GM19240 (cell line): ENCODE results near the gene GLYR1.

ENCODE experiments used
- DNase-seq: peaks from one replicate; pipeline ENCODE4 v3.0.0; 2011; ENCODE audit warnings: low spot score; ENCODE audit not compliant: insufficient read length

The GLYR1 gene

DNA sequence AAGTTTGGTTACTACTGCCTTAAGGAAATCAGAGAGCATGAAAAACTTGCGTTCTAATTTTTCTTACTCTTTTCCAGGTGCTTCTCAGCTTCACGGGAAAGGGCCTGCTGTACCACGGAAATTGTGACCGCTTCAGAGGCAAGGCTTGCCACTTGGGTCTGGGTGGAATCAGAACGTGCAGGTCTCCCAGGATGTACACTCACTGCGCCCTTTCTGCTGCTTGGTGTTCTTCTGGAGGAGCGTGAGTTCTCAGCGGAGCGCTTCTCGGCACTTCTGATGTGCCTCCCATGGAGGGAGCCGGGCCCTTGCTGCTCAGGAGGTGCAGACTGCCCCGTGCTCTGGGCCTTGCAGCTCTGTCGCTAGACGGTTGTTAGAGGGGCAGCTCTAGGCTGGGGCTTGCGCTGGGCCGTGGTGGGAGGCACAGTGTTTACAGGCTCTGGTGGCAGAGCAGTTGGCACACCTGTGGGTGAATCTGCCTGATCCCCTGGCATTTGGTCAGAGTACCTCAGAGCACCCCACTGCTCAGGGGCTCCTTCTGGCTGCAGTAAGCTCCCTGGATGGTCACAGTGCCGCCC, 33.0 kb upstream of the GLYR1 start:
- no peak for DNase-seq

DNA sequence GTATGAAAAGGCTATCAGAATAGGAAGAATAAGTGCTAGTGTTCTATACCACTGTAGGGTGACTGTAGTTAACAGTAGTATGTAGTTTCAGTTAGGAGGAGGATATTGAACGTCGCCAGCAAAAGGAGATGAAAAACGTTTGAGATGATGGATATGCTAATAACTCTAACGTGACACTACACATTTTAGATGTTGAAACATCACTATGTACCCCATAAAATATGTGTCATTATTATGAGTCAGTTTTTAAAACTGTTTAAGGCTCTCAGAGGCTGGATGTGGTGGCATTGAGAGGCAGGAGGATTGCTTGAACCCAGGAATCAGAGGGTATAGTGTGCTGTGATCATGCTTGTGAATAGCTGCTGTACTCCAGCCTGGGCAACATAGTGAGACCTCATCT, 32.0 kb upstream of the GLYR1 start:
- DNase-seq = no peak

GRCh38 chr16:4877380-4877685, 30.2 kb upstream of the GLYR1 start:
- no peak for DNase-seq

GRCh38 chr16:4876646-4877379, 29.7 kb upstream of the GLYR1 start:
- no peak for DNase-seq

DNA sequence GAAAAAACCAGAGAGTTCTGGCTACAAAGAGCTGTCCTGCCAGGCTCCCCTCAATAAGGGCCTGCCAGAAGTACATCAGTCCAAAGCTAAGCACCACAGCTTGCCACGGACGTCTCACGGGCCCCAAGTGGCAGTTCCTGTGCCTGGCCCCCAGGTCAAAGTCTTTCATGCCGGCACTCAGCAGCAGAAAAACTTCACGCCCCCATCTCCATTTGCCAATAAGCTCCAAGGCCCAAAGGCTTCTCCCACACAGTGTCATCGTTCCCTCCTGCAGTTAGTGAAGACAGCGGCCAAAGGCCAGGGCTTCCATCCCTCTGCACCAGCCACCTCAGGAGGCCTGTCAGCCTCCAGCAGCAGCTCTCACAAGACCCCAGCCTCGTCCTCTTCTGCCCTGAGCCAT, 27.6 kb upstream of the GLYR1 start:
- DNase-seq = no peak

- DNase-seq = no peak
Observed at GRCh38 chr16:4873091-4873490, 26.0 kb upstream of the GLYR1 start.

- DNase-seq = no peak
Observed at GRCh38 chr16:4871071-4871470, 24.0 kb upstream of the GLYR1 start.

DNA sequence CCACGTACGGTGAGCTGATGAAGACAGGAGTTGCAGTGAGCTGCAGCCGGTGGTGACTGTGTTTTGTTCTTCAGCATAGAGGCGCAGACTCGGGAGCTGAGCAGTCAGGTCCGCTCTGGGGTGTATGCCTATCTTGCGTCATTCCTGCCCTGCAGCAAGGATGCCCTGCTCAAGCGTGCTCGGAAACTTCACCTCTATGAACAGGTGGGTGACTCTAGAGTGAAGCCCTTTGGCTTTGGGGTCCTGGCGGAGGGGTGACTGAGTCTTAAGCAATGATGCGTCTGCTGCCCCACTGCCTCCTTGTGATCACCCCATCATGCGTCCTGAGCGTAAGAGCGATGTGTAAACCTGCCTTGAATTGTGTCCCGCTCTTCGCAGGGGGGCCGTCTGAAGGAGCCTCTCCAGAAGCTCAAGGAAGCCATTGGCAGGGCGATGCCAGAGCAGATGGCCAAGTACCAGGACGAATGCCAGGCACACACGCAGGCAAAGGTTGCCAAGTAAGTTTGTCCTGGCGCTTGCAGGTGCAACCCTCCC, 23.1 kb upstream of the GLYR1 start:
- no peak for DNase-seq

DNA sequence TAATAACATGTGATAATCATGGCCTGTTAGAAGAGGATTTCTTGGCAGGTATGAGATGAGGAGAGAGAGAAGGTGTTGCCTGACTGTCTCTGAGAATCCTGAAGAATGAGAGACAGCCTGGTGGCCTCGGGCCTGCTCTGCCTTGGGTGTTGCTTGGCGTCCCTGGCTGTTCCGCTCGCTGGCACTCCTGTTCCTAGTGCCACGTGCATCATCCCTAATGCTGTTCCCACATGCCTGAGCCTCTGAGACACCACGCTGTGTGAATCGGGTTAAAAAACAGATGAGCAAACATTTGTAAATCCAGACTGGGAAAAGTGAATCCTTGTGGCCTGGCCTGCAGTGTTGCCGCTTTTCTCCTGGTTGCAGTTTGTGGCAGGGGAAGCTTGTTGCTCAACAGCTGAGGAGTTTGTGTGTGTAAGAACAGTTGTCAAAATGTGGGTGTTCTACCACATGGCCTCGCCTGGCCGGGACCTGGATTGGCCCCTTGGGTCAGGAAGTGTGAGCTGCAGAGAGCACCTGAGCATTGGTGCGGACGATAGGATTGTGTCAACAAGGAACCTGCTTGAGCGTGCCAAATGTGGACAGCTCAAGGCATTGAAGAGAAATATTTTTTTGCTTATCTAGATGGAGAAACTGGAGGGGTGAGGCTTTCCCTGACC, 22.2 kb upstream of the GLYR1 start:
- DNase-seq = no peak

- DNase-seq = no peak
Observed at GRCh38 chr16:4868535-4868934, 21.4 kb upstream of the GLYR1 start.

GRCh38 chr16:4868026-4868425, 20.9 kb upstream of the GLYR1 start:
- no peak for DNase-seq

DNA sequence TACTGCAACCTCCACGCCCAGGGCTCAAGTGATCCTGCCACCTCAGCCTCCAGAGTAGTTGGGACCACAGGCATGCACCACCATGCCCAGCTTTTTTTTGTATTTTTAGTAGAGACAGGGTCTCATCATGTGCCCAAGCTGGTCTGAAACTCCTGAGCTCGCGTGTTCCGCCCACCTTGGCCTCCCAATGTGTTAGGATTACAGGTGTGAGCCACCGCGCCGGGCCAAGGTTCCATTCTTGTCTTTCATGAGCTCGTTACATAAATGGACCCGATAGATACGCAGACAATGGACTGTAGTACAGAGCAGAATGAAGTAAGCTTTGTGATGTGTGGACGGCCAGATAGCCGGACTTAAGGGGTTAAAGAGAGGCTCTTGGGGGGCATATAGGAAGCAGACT, 19.5 kb upstream of the GLYR1 start:
- DNase-seq = no peak

DNA sequence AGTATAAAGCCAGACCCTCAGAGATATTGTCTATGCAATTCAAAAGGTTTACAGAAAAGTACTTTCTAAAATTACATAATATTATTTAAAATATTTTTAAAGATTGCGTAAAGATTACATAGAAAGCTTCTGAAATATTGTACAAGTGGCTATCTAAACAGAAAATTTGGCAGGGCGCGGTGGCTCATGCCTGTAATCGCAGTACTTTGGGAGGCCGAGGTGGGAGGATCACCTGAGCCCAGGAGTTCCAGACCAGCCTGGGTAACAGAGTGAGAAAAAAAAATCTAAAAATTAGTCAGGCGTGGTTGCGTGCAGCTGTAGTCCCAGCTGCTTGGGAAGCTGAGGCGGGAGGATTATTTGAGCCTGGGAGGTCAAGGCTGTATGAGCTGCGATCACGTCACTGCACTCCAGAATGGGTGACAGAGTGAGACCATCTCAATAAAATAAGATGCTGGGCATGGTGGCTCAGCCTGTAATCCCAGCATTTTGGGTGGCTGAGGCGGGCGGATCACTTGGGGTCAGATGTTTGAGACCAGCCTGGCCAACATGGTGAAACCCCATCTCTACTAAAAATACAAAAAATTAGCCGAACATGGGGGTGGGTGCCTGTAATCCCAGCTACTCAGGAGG, 18.3 kb upstream of the GLYR1 start:
- no peak for DNase-seq

DNA sequence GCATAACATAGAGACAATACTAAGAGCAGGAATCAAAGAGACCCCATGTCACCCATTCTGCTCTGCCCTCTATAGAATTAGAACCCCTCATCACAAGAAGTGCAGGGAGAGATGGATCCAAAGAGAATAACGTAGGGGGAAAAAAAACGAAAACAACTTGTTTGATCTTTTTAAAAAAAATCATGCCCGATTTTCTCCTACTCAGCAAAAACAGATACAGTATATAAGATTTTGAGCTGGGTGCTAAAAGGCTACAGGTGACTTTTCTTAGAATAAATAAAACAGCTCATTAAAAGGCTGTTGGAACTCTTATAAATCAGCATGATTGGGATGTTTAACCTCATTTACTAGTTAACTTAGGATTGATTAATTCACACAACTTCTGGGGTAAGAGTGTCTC, 17.6 kb upstream of the GLYR1 start:
- no peak for DNase-seq

- no peak for DNase-seq
Observed at GRCh38 chr16:4862639-4863038, 15.6 kb upstream of the GLYR1 start.

DNA sequence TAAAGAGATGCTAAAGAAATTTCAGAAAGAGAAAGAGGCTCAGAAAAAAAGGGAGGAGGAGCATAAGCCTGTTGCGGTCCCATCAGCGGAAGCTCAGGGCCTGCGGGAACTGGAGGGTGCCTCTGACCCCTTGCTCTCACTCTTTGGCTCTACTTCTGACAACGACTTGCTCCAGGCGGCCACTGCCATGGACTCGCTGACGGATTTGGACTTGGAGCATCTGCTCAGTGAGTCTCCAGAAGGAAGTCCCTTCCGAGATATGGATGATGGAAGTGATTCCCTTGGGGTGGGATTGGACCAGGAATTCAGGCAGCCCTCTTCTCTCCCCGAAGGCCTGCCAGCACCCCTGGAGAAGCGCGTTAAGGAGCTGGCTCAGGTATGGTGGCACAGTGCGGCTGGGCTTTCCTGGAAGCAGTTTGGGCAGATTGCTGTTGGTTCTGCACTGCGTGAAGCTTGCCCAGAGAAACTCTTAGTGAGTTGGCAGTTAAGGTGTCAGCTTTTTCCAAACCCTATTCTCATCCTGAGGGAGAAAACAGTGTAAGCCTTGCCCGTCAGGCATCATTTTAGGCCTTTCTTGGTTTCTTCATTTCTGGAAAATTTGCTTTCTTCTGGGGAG, 13.7 kb upstream of the GLYR1 start:
- DNase-seq = no peak

DNA sequence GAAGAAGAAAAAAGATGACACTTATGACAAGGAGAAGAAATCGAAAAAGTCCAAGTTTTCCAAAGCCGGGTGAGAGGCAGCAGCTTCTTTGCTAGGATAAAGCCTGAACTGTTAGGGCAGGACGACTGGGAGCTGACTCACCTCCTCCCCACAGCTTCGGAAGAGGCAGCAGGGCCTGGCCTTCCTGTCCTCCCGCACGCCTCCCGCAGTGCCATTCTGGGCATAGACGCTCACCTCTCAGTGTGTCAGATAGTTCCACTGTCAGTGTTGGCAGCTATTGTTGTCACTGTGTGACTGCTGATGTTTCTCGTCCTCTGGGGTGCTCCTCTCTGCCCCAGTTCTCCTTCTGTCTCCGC, 12.8 kb upstream of the GLYR1 start:
- no peak for DNase-seq

DNA sequence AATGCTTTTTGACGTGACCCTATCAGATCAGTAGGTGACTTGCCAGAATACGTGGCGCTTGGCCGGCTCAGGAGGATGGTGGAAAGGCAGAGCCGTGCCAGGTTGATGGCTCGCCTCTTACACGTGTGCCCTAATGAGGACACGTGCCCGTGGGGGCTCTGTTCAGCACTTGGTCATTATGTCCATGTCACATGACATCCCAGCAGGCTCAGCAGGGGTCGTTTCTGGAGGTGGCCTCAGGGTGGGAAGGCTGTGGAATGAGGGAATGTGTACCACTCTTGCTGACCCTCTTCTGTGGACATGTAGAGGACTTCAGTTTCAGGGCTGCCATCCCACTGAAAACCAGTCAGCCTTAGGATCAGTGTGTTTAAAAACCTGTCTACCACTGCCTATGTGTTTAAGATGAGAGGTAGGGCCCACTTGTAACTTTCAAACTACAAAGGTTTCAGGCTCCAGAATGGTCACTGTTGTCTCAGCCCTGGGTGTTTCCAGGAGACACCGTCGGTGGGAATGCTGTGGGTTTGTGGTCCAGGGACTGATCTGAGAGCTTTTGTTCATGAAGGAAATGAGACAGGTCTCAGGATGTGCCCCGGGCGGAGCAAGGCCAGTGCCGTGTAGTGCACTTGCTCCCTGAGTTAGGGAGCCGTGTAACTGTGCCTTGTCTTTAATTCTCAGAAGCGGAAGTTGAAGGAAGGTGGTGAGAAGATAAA, 12.3 kb upstream of the GLYR1 start:
- no peak for DNase-seq

DNA sequence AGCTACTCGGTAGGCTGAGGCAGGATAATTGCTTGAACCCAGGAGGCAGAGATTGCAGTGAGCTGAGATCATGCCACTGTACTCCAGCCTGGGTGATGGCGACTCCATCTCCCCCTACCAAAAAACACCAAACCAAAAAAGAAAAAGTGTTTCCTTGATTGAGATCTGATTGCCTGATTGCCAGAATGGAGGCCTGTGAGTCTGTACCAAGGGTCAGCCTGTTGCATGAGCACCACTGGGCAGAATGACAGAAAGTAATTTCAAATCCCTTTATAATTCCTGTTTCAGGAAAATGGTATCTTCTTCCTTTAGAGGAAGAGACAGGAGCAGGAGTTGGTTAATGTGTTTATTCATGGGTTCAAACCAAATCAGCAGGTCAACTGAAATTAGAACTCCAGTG, 8.7 kb upstream of the GLYR1 start:
- DNase-seq = no peak

- no peak for DNase-seq
Observed at GRCh38 chr16:4855371-4855770, 8.3 kb upstream of the GLYR1 start.

- no peak for DNase-seq
Observed at GRCh38 chr16:4852221-4852872, 5.3 kb upstream of the GLYR1 start.
